GM12892 (cell line): ENCODE data around the gene FBXO15.

Source experiments
- POLR2AphosphoS5 ChIP-seq: IDR thresholded peaks from 2 replicates; pipeline ENCODE4 v1.6.1; 2011; ENCODE audit warnings: low read depth, low read length, control low read depth
- TAF1 ChIP-seq: IDR thresholded peaks from 2 replicates; pipeline ENCODE4 v1.6.1; 2011; ENCODE audit warnings: low read depth, mild to moderate bottlenecking, control low read depth, low read length, borderline replicate concordance

- TF ChIP-seq TAF1, result no peak
- no peak for TF ChIP-seq POLR2AphosphoS5
These were observed 15.5 kb upstream of the FBXO15 start for GRCh38 chr18:74163019-74163660.
